MCF 10A (cell line): Measurements from ENCODE around the gene HEXB. TPM values are rescaled to one million over a fixed set of nuclear protein-coding genes. Genes with fewer than 3 reads are reported as not detected.

ENCODE experiments used
- BruUV-seq: library from RNA; stranded (reverse); fragments of 400-500 nt; replicated peaks from 2 replicates; lab custom pipeline; 2021; lab: Mats Ljungman, UMichigan
- CTCF ChIA-PET: fragments of 300-600 bp; sonication (Branson Sonifier 250); formaldehyde crosslinking; extraction: SDS; loops from one replicate; lab custom pipeline; 2021; ENCODE audit warnings: antibody characterized with exemption, inconsistent platforms; lab: Yijun Ruan, JAX
- POLR2A ChIA-PET: fragments of 300-600, 350-650 bp; sonication (Branson Sonifier 250); formaldehyde crosslinking; extraction: SDS; loops from one replicate; lab custom pipeline; 2020; ENCODE audit warnings: antibody characterized with exemption, inconsistent platforms; lab: Yijun Ruan, JAX
- DNase-seq: peaks from one replicate; pipeline ENCODE4 v3.0.0-alpha.2; 2018; ENCODE audit not compliant: unreplicated experiment
- H3K27ac Mint-ChIP-seq: one replicate; pipeline ENCODE4 v1.8.0; 2022; ENCODE audit warnings: mild to moderate bottlenecking, low read depth, mixed read lengths; ENCODE audit not compliant: unreplicated experiment
- H3K27me3 Mint-ChIP-seq: one replicate; pipeline ENCODE4 v1.8.0; 2022; ENCODE audit warnings: mixed read lengths; ENCODE audit not compliant: insufficient read depth, unreplicated experiment
- H3K36me3 Mint-ChIP-seq: one replicate; pipeline ENCODE4 v1.8.0; 2022; ENCODE audit warnings: mild to moderate bottlenecking, moderate library complexity, mixed read lengths; ENCODE audit not compliant: insufficient read depth, unreplicated experiment
- H3K4me1 Mint-ChIP-seq: one replicate; pipeline ENCODE4 v1.8.0; 2022; ENCODE audit warnings: mixed read lengths; ENCODE audit not compliant: insufficient read depth, unreplicated experiment
- H3K4me3 Mint-ChIP-seq: one replicate; pipeline ENCODE4 v1.8.0; 2022; ENCODE audit warnings: mild to moderate bottlenecking, moderate library complexity, mixed read lengths; ENCODE audit not compliant: unreplicated experiment
- H3K9me3 Mint-ChIP-seq: one replicate; pipeline ENCODE4 v1.8.0; 2022; ENCODE audit warnings: mixed read lengths; ENCODE audit not compliant: unreplicated experiment
- CTCF ChIP-seq: fragments of 200-600 bp; IDR thresholded peaks from one replicate; pipeline ENCODE4 v1.8.0; 2022; ENCODE audit warnings: antibody characterized with exemption, mild to moderate bottlenecking; ENCODE audit not compliant: unreplicated experiment
- intact Hi-C: fragments of 100-400 bp; cut with micrococcal nuclease; formaldehyde crosslinking; loops from 2 replicates; pipeline ENCODE4 v1.14.1; 2022
- total RNA-seq: library from RNA; stranded (reverse); gene quantifications from 2 replicates; pipeline ENCODE4 v1.2.3, GENCODE V29; 2022

The HEXB gene
- total RNA-seq, 1 experiment from 2014 or later, result 82.8 TPM

- H3K9me3 Mint-ChIP-seq, result no peaks in the 10 kb centered on the region
- intact Hi-C loops, result no loop called here
- DNase-seq, result no peak
- POLR2A ChIA-PET, result interaction anchor here (0.6 to 0.7 kb wide), 2 partner anchors 68 to 371 kb away, joined by 3 read pairs; no protein-coding TSS in a partner anchor
- no peak for TF ChIP-seq CTCF
- H3K4me1 Mint-ChIP-seq, result peaks cover 5% of the 10 kb centered on the region
- CTCF ChIA-PET, result interaction anchor here (0.7 to 3.9 kb wide), 4 partner anchors 11 to 15 kb away, joined by 4 to 23 read pairs (median 5); no protein-coding TSS in a partner anchor
- no TSS peak for BruUV-seq
- no peak overlapping the region for H3K4me3 Mint-ChIP-seq
- H3K27ac Mint-ChIP-seq, result no peak overlapping the region
- H3K27me3 Mint-ChIP-seq, result no peaks in the 10 kb centered on the region
- no peaks in the 10 kb centered on the region for H3K36me3 Mint-ChIP-seq
Measured at GRCh38 chr5:74660140-74660539, 24.9 kb upstream of the HEXB start.

- BruUV-seq, result no TSS peak
- no peaks in the 10 kb centered on the region for H3K36me3 Mint-ChIP-seq
- POLR2A ChIA-PET, result interaction anchor here (0.7 kb wide), 1 partner anchor 371 kb away, joined by 3 read pairs; no protein-coding TSS in a partner anchor
- TF ChIP-seq CTCF, result no peak
- no peak overlapping the region for H3K4me3 Mint-ChIP-seq
- H3K27ac Mint-ChIP-seq, result no peak overlapping the region
- no peak for DNase-seq
- no peaks in the 10 kb centered on the region for H3K27me3 Mint-ChIP-seq
- no peaks in the 10 kb centered on the region for H3K9me3 Mint-ChIP-seq
- peaks cover 5% of the 10 kb centered on the region for H3K4me1 Mint-ChIP-seq
- intact Hi-C loops, result no loop called here
- CTCF ChIA-PET, result interaction anchor here (0.7 to 3.9 kb wide), 4 partner anchors 11 to 16 kb away, joined by 3 to 23 read pairs (median 5); no protein-coding TSS in a partner anchor
Measured at GRCh38 chr5:74660873-74661272, 24.2 kb upstream of the HEXB start.

- no peaks in the 10 kb centered on the region for H3K27me3 Mint-ChIP-seq
- H3K4me3 Mint-ChIP-seq, result no peak overlapping the region
- no peak overlapping the region for H3K27ac Mint-ChIP-seq
- intact Hi-C loops, result no loop called here
- POLR2A ChIA-PET, result no interaction called here
- H3K9me3 Mint-ChIP-seq, result no peaks in the 10 kb centered on the region
- no peaks in the 10 kb centered on the region for H3K36me3 Mint-ChIP-seq
- TF ChIP-seq CTCF, result no peak
- CTCF ChIA-PET, result interaction anchor here (0.6 to 4.2 kb wide), 3 partner anchors 8 to 750 kb away, joined by 3 to 32 read pairs (median 6); no protein-coding TSS in a partner anchor
- peaks cover 5% of the 10 kb centered on the region for H3K4me1 Mint-ChIP-seq
- no peak for DNase-seq
- no TSS peak for BruUV-seq
Measured at GRCh38 chr5:74664551-74664950, 20.5 kb upstream of the HEXB start.

GRCh38 chr5:74665273-74665672 lies 19.8 kb upstream of the HEXB start:
- no TSS peak for BruUV-seq
- Mint-ChIP-seq H3K4me1 (peaks cover 5% of the 10 kb centered on the region), H3K36me3 (no peaks in the 10 kb centered on the region), H3K27me3 (no peaks in the 10 kb centered on the region), H3K4me3 (no peak overlapping the region), H3K27ac (no peak overlapping the region), H3K9me3 (no peaks in the 10 kb centered on the region)
- CTCF ChIA-PET, result interaction anchor here (0.6 to 4.2 kb wide), 2 partner anchors 8 to 751 kb away, joined by 6 to 32 read pairs; no protein-coding TSS in a partner anchor
- no peak for TF ChIP-seq CTCF
- POLR2A ChIA-PET, result interaction anchor here (0.6 to 0.8 kb wide), 2 partner anchors 20 to 774 kb away, joined by 3 read pairs; partner anchors contain the start of gene HEXB
- peak; percentile 23 for DNase-seq
- intact Hi-C loops, result no loop called here
